A549 (cell line): Measurements from ENCODE around the gene CCND1. TPM values are rescaled to one million over a fixed set of nuclear protein-coding genes. Genes with fewer than 3 reads are reported as not detected.

ENCODE experiments used
- ATAC-seq, 2 experiments: fragments of 200-7000 bp in 1 of 2; fragments of >200 bp in 1 of 2; cut with Nextera tagmentation in 1 of 2; cut with Tn5 transposase in 1 of 2; 3 replicates each; pipeline versions ENCODE4 v1.8.0 to v1.9.1; 2018 to 2020; ENCODE audit warnings: mild to moderate bottlenecking in 1 of 2, moderate library complexity in 1 of 2
- CTCF ChIA-PET: fragments of 300-600 bp; sonication (Branson Sonifier 250); formaldehyde crosslinking; extraction: SDS; loops from one replicate; lab custom pipeline; 2021; ENCODE audit warnings: antibody characterized with exemption, inconsistent platforms; lab: Yijun Ruan, JAX
- POLR2A ChIA-PET: fragments of 350-600 bp; formaldehyde crosslinking; extraction: SDS; loops from one replicate; lab custom pipeline; 2021; ENCODE audit warnings: antibody characterized with exemption, inconsistent platforms; lab: Yijun Ruan, JAX
- DNase-seq, 2 experiments: peaks; one replicate each; pipeline versions ENCODE4 v3.0.0 to v3.0.0-alpha.2; 2011 to 2016; ENCODE audit warnings: low read depth in 1 of 2, low spot score in 1 of 2
- FAIRE-seq: peaks from 2 replicates; lab custom pipeline; 2011; peaks lifted over from hg19 to GRCh38; lab: Jason Lieb, UNC
- H3K27ac ChIP-seq, 2 experiments: fragments of >200 bp; sonication (Bioruptor Twin); formaldehyde crosslinking; 3 replicates each; pipeline ENCODE4 v1.5.1; 2016 to 2017
- H3K4me1 ChIP-seq: fragments of >200 bp; sonication (Bioruptor Twin); formaldehyde crosslinking; 3 replicates; pipeline ENCODE4 v1.6.1; 2016
- H3K4me2 ChIP-seq: fragments of >200 bp; sonication (Bioruptor Twin); formaldehyde crosslinking; 3 replicates; pipeline ENCODE4 v1.6.1; 2016
- H3K4me3 ChIP-seq: fragments of >200 bp; sonication (Bioruptor Twin); formaldehyde crosslinking; 3 replicates; pipeline ENCODE4 v1.5.1; 2016
- H3K9me3 ChIP-seq: fragments of >200 bp; sonication (Bioruptor Twin); formaldehyde crosslinking; 3 replicates; pipeline ENCODE4 v1.6.1; 2016
- BCL3 ChIP-seq: fragments of >200 bp; sonication (Bioruptor Twin); formaldehyde crosslinking; IDR thresholded peaks from 3 replicates; pipeline ENCODE4 v1.6.1; 2016
- CBX8 ChIP-seq: fragments of 200-600 bp; sonication (generic); IDR thresholded peaks from 2 replicates; pipeline ENCODE4 v1.6.1; 2016
- CEBPB ChIP-seq, 2 experiments: fragments of >200 bp in 1 of 2; sonication (Bioruptor Twin) in 1 of 2; formaldehyde crosslinking in 1 of 2; IDR thresholded peaks; 2 replicates each; pipeline ENCODE4 v1.6.1; 2012 to 2016
- CHD2 ChIP-seq: fragments of 150-350 bp; IDR thresholded peaks from 2 replicates; pipeline ENCODE4 v1.6.1; 2014; ENCODE audit warnings: low read length; ENCODE audit not compliant: partially characterized antibody
- CHD4 ChIP-seq: fragments of 200-600 bp; sonication (generic); IDR thresholded peaks from 2 replicates; pipeline ENCODE4 v1.6.1; 2016; ENCODE audit warnings: antibody characterized with exemption, mild to moderate bottlenecking, borderline replicate concordance
- CTCF ChIP-seq: fragments of >200 bp; sonication (Bioruptor Twin); formaldehyde crosslinking; IDR thresholded peaks from 3 replicates; pipeline ENCODE4 v1.5.1; 2016
- E2F6 ChIP-seq: IDR thresholded peaks from 2 replicates; pipeline ENCODE4 v1.6.1; 2012; ENCODE audit warnings: low read depth, borderline replicate concordance
- ELK1 ChIP-seq: fragments of 150-350 bp; IDR thresholded peaks from 2 replicates; pipeline ENCODE4 v1.6.1; 2014; ENCODE audit warnings: low read depth, mild to moderate bottlenecking, low read length
- ESRRA ChIP-seq: fragments of 150-350 bp; IDR thresholded peaks from 2 replicates; pipeline ENCODE4 v1.6.1; 2014; ENCODE audit warnings: mild to moderate bottlenecking, low read length, borderline replicate concordance
- FOSL2 ChIP-seq, 2 experiments: fragments of 450-650 bp in 1 of 2; fragments of >200 bp in 1 of 2; sonication (Bioruptor Twin) in 1 of 2; formaldehyde crosslinking; IDR thresholded peaks; 2 replicates each; pipeline versions ENCODE4 v1.5.0 to v1.6.1; 2016 to 2020; ENCODE audit warnings: mild to moderate bottlenecking in 1 of 2, moderate library complexity in 1 of 2
- HOXA7 ChIP-seq: fragments of 250-450 bp; sonication (Bioruptor Pico); IDR thresholded peaks from 2 replicates; pipeline ENCODE4 v1.5.0; 2020; ENCODE audit warnings: mild to moderate bottlenecking, moderate library complexity
- HOXB5 ChIP-seq: fragments of 250-450 bp; sonication (Bioruptor Pico); IDR thresholded peaks from 2 replicates; pipeline ENCODE4 v1.5.0; 2020; ENCODE audit warnings: mild to moderate bottlenecking, moderate library complexity
- KDM1A ChIP-seq: fragments of 200-600 bp; sonication (generic); IDR thresholded peaks from 2 replicates; pipeline ENCODE4 v1.6.1; 2016; ENCODE audit warnings: low read depth, mild to moderate bottlenecking
- KDM5A ChIP-seq: fragments of 200-600 bp; sonication (generic); IDR thresholded peaks from 2 replicates; pipeline ENCODE4 v1.6.1; 2016; ENCODE audit warnings: antibody characterized with exemption, mild to moderate bottlenecking
- MAFK ChIP-seq: fragments of 450-650 bp; IDR thresholded peaks from 2 replicates; pipeline ENCODE4 v1.6.1; 2014; ENCODE audit not compliant: partially characterized antibody
- MAX ChIP-seq: IDR thresholded peaks from 2 replicates; pipeline ENCODE4 v1.6.1; 2012
- MAZ ChIP-seq: fragments of 150-350 bp; IDR thresholded peaks from 2 replicates; pipeline ENCODE4 v1.6.1; 2014; ENCODE audit warnings: antibody characterized with exemption, low read depth, low read length, borderline replicate concordance
- NPAS2 ChIP-seq: fragments of 250-450 bp; sonication (Bioruptor Pico); IDR thresholded peaks from 2 replicates; pipeline ENCODE4 v1.8.0; 2022; ENCODE audit warnings: mild to moderate bottlenecking, moderate library complexity, borderline replicate concordance
- PHF8 ChIP-seq: fragments of 200-600 bp; sonication (generic); IDR thresholded peaks from 2 replicates; pipeline ENCODE4 v1.6.1; 2016; ENCODE audit warnings: low read depth, mild to moderate bottlenecking, antibody characterized with exemption, moderate library complexity, borderline replicate concordance
- RAD21 ChIP-seq, 2 experiments: fragments of >200 bp in 1 of 2; sonication (Bioruptor Twin) in 1 of 2; formaldehyde crosslinking in 1 of 2; IDR thresholded peaks in 1 of 2; conservative IDR thresholded peaks in 1 of 2; 2 replicates in 1 of 2; 3 replicates in 1 of 2; pipeline ENCODE4 v1.6.1; 2012 to 2018; ENCODE audit warnings: inconsistent platforms in 1 of 2
- RARB ChIP-seq: fragments of 250-450 bp; sonication (Bioruptor Pico); IDR thresholded peaks from 2 replicates; pipeline ENCODE4 v1.8.0; 2021; ENCODE audit warnings: mild to moderate bottlenecking, moderate library complexity
- RCOR1 ChIP-seq: fragments of 150-350 bp; IDR thresholded peaks from 2 replicates; pipeline ENCODE4 v1.6.1; 2014; ENCODE audit warnings: antibody characterized with exemption, low read length, low read depth
- RFX5 ChIP-seq: fragments of 450-650 bp; IDR thresholded peaks from 2 replicates; pipeline ENCODE4 v1.7.1; 2014; ENCODE audit warnings: antibody characterized with exemption, mild to moderate bottlenecking, moderate library complexity
- SMC3 ChIP-seq: fragments of >200 bp; sonication (Bioruptor Twin); formaldehyde crosslinking; IDR thresholded peaks from 3 replicates; pipeline ENCODE4 v1.6.1; 2018; ENCODE audit warnings: inconsistent platforms
- SREBF2 ChIP-seq: fragments of 450-650 bp; IDR thresholded peaks from 2 replicates; pipeline ENCODE4 v1.6.1; 2014; ENCODE audit warnings: mild to moderate bottlenecking, moderate library complexity
- TFCP2L1 ChIP-seq: fragments of 250-450 bp; sonication (Bioruptor Pico); IDR thresholded peaks from 2 replicates; pipeline ENCODE4 v1.5.0; 2021; ENCODE audit warnings: mild to moderate bottlenecking
- USF2 ChIP-seq: fragments of 450-650 bp; IDR thresholded peaks from 2 replicates; pipeline ENCODE4 v1.6.1; 2014; ENCODE audit warnings: antibody characterized with exemption
- WGBS: methylation state at CpG from one replicate; pipeline ENCODE4 v1.1.6; 2017; ENCODE audit errors: missing lambda C conversion rate; 5-methylcytosine and 5-hydroxymethylcytosine counted together
- polyA plus RNA-seq, 4 experiments: library from polyadenylated mRNA; depleted of rRNA in 3 of 4; stranded (reverse); fragments of >200 nt; fragmentation: RNase III in 1 of 4; extraction: RNeasy Plus Mini Kit Qiagen cat#74134 plus additional on column Dnase treatment in 1 of 4; gene quantifications; 2 replicates in 3 of 4; 3 replicates in 1 of 4; pipeline ENCODE4 v1.2.3, GENCODE V29; 2011 to 2017

Gene CCND1
- polyA plus RNA-seq, 2 of the 4 experiments (the other 2 are of a cell fraction) = 131 to 136 TPM

- TF ChIP-seq MAFK (no peak), RAD21 (conservative IDR thresholded peaks at IDR 0.05 in 1 of 2, IDR thresholded peaks at IDR 0.05 in 1 of 2) (no peak), ELK1 (no peak), SREBF2 (no peak), MAX (peak; percentile 71), RARB (CRISPR knock-in tag) (no peak), BCL3 (0 out of 3 replicates have a peak, but pooled peaks have one; percentile 15), ESRRA (no peak)
- TF ChIP-seq, all 56 proteins: peak for 5
Measured at GRCh38 chr11:69637941-69638871, 2.8 kb upstream of the CCND1 start (continued).

GRCh38 chr11:69638941-69639681 is 1.8 kb upstream of the CCND1 start:
- Histone ChIP-seq H3K4me2 (peak overlapping the region; percentile 88), H3K9me3 (no peaks in the 10 kb centered on the region), H3K4me3 (peak overlapping the region; percentile 91), H3K27ac (peak overlapping the region; percentile 95 to 96), H3K4me1 (peaks cover 23% of the 10 kb centered on the region)
- ChIA-PET CTCF (interaction anchor here (0.6 to 8.0 kb wide), 6 partner anchors 36 to 538 kb away, joined by 3 to 150 read pairs (median 6); partner anchors contain the start of genes LTO1 and MYEOV), POLR2A (interaction anchor here (0.5 to 8.9 kb wide), 19 partner anchors 17 to 537 kb away, joined by 3 to 188 read pairs (median 4); partner anchors contain the start of genes LTO1 and MYEOV)
- ATAC-seq (peak; percentile 58 to 76), DNase-seq (peak; percentile 81 to 98), FAIRE-seq (peak; percentile 90)
- WGBS = under 1% methylated on average over 24 of the region's 64 CpGs
- no peak for TF ChIP-seq USF2
- TF ChIP-seq PHF8 = peak; percentile 47; the same call in 1 of the 2 replicates
- TF ChIP-seq CHD4 = no peak
- no peak for TF ChIP-seq CHD2
- TF ChIP-seq RFX5 = peak; percentile 98
- TF ChIP-seq MAZ = no peak
- TF ChIP-seq TFCP2L1 (CRISPR knock-in tag) = no peak
- TF ChIP-seq FOSL2 (IDR thresholded peaks at IDR 0.05) = no peak
- TF ChIP-seq FOSL2 (CRISPR knock-in tag; IDR thresholded peaks at IDR 0.05) = no peak
- TF ChIP-seq KDM5A = no peak
- TF ChIP-seq NPAS2 (CRISPR knock-in tag) = no peak
- no peak for TF ChIP-seq CBX8
- peak; percentile 79; the same call in 1 of the 2 replicates for TF ChIP-seq E2F6
- peak; percentile 86 for TF ChIP-seq HOXB5 (CRISPR knock-in tag)
- peak; percentile 72 for TF ChIP-seq MAX
- no peak for TF ChIP-seq HOXA7
- peak; percentile 57; the same call in 2 of the 3 replicates for TF ChIP-seq BCL3
- no peak for TF ChIP-seq CEBPB (IDR thresholded peaks at IDR 0.05)
- no peak for TF ChIP-seq CTCF
- TF ChIP-seq RCOR1 = no peak
- 0 out of 3 replicates have a peak, but pooled peaks have one; percentile 19 for TF ChIP-seq SMC3
- no peak for TF ChIP-seq KDM1A
